Loucy (cell line): ENCODE data around the gene SLC35D3.

Experiments used
- H2AFZ ChIP-seq: fragments of 200-600 bp; sonication (generic); 2 replicates; pipeline ENCODE4 v1.6.0; 2016; ENCODE audit warnings: antibody characterized with exemption, mild to moderate bottlenecking, low read length, moderate library complexity
- H3F3A ChIP-seq: fragments of 200-600 bp; 2 replicates; pipeline ENCODE4 v1.6.0; 2016; ENCODE audit warnings: antibody characterized with exemption, low read depth, mild to moderate bottlenecking
- H3K27me3 ChIP-seq: fragments of 200-600 bp; sonication (generic); 2 replicates; pipeline ENCODE4 v1.6.1; 2014; ENCODE audit warnings: low read length, mild to moderate bottlenecking; ENCODE audit not compliant: insufficient read depth, poor library complexity, severe bottlenecking
- H3K36me3 ChIP-seq: fragments of 200-600 bp; sonication (generic); 2 replicates; pipeline ENCODE4 v1.6.1; 2016; ENCODE audit warnings: low read length; ENCODE audit not compliant: insufficient read depth
- H3K4me1 ChIP-seq: fragments of 200-600 bp; sonication (generic); 2 replicates; pipeline ENCODE4 v1.5.1; 2014; ENCODE audit warnings: low read length, mild to moderate bottlenecking; ENCODE audit not compliant: insufficient read depth, poor library complexity, severe bottlenecking
- H3K4me2 ChIP-seq: fragments of 200-600 bp; sonication (generic); 2 replicates; pipeline ENCODE4 v1.6.0; 2014; ENCODE audit warnings: antibody characterized with exemption, low read length, low read depth, mild to moderate bottlenecking; ENCODE audit not compliant: poor library complexity, severe bottlenecking
- H3K4me3 ChIP-seq: fragments of 200-600 bp; sonication (generic); 2 replicates; pipeline ENCODE4 v1.5.1; 2014; ENCODE audit warnings: low read length, mild to moderate bottlenecking, mixed read lengths; ENCODE audit not compliant: poor library complexity, severe bottlenecking
- H3K79me2 ChIP-seq: fragments of 200-600 bp; sonication (generic); 2 replicates; pipeline ENCODE4 v1.6.1; 2014; ENCODE audit warnings: low read length; ENCODE audit not compliant: insufficient read depth
- H3K9ac ChIP-seq: fragments of 200-600 bp; sonication (generic); 2 replicates; pipeline ENCODE4 v1.6.0; 2014; ENCODE audit warnings: mild to moderate bottlenecking, low read depth, low read length, moderate library complexity; ENCODE audit not compliant: poor library complexity, severe bottlenecking
- H3K9me2 ChIP-seq: fragments of 200-600 bp; sonication (generic); replicated peaks from 2 replicates; pipeline ENCODE4 v1.6.1; 2016; ENCODE audit warnings: low read depth, low read length, mixed read lengths
- H3K9me3 ChIP-seq: fragments of 200-600 bp; sonication (generic); 2 replicates; pipeline ENCODE4 v1.6.1; 2014; ENCODE audit warnings: mild to moderate bottlenecking, antibody characterized with exemption, low read length, low read depth; ENCODE audit not compliant: insufficient read depth
- H4K20me1 ChIP-seq: fragments of 200-600 bp; sonication (generic); 2 replicates; pipeline ENCODE4 v1.6.0; 2014; ENCODE audit warnings: antibody characterized with exemption, low read length, mild to moderate bottlenecking; ENCODE audit not compliant: insufficient read depth, poor library complexity, severe bottlenecking
- EZH2phosphoT487 ChIP-seq: fragments of 200-600 bp; IDR thresholded peaks from 2 replicates; pipeline ENCODE4 v1.6.1; 2018; ENCODE audit warnings: antibody characterized with exemption, mild to moderate bottlenecking, moderate library complexity, borderline replicate concordance
- TF ChIP-seq, protein P1 (sequence below): fragments of 200-600 bp; sonication (generic); conservative IDR thresholded peaks from 2 replicates; pipeline ENCODE4 v1.5.1; 2014; ENCODE audit warnings: mild to moderate bottlenecking, antibody characterized with exemption, low read length

SLC35D3 gene

GRCh38 chr6:136967876-136968752 is 46.0 kb downstream of the SLC35D3 start:
- Histone ChIP-seq H3K36me3 (no peaks in the 10 kb centered on the region), H4K20me1 (no peaks in the 10 kb centered on the region), H3K9ac (no peak overlapping the region), H3K4me1 (no peaks in the 10 kb centered on the region), H3K4me2 (no peak overlapping the region), H3K79me2 (no peaks in the 10 kb centered on the region), H3K9me3 (no peaks in the 10 kb centered on the region), H2AFZ (peak overlapping the region; percentile 61), H3K4me3 (no peak overlapping the region), H3K27me3 (no peaks in the 10 kb centered on the region), H3K9me2 (no peaks in the 10 kb centered on the region), H3F3A (no peaks in the 10 kb centered on the region)
- TF ChIP-seq, protein P1, sequence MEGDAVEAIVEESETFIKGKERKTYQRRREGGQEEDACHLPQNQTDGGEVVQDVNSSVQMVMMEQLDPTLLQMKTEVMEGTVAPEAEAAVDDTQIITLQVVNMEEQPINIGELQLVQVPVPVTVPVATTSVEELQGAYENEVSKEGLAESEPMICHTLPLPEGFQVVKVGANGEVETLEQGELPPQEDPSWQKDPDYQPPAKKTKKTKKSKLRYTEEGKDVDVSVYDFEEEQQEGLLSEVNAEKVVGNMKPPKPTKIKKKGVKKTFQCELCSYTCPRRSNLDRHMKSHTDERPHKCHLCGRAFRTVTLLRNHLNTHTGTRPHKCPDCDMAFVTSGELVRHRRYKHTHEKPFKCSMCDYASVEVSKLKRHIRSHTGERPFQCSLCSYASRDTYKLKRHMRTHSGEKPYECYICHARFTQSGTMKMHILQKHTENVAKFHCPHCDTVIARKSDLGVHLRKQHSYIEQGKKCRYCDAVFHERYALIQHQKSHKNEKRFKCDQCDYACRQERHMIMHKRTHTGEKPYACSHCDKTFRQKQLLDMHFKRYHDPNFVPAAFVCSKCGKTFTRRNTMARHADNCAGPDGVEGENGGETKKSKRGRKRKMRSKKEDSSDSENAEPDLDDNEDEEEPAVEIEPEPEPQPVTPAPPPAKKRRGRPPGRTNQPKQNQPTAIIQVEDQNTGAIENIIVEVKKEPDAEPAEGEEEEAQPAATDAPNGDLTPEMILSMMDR: peak; percentile 81
- no peak for TF ChIP-seq EZH2phosphoT487

DNA sequence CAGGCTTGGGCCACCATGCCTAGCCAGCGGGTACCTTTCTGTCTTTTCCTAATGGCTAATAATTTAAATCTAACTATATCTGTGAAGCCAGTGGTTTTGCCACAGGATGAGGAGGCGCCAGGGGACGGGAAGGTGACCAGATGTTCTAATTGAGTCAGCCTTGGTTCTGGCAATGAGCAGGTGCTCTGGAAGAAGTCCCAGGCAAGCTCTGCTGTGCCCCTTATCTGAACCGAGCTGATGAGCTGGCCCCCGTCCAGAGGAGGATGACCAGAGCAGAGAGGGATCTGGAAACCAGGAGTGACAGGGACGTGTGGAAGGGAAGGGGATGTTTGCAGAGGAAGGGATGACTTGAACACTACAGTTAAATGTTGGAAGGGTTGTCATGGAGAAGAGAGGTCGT is 46.7 kb downstream of the SLC35D3 start:
- H3K9me2 ChIP-seq: no peaks in the 10 kb centered on the region
- H3K9me3 ChIP-seq: no peaks in the 10 kb centered on the region
- no peak overlapping the region for H3K9ac ChIP-seq
- H3K4me3 ChIP-seq: no peak overlapping the region
- H3K36me3 ChIP-seq: no peaks in the 10 kb centered on the region
- H3K79me2 ChIP-seq: no peaks in the 10 kb centered on the region
- H3K27me3 ChIP-seq: peaks cover 5% of the 10 kb centered on the region
- TF ChIP-seq, protein P1: no peak
- TF ChIP-seq EZH2phosphoT487: no peak
- H2AFZ ChIP-seq: no peak overlapping the region
- H3K4me2 ChIP-seq: no peak overlapping the region
- H3F3A ChIP-seq: no peaks in the 10 kb centered on the region
- no peaks in the 10 kb centered on the region for H4K20me1 ChIP-seq
- H3K4me1 ChIP-seq: no peaks in the 10 kb centered on the region

GRCh38 chr6:136969433-136969832 is 47.3 kb downstream of the SLC35D3 start:
- Histone ChIP-seq H3K79me2 (no peaks in the 10 kb centered on the region), H4K20me1 (no peaks in the 10 kb centered on the region), H3K4me1 (no peaks in the 10 kb centered on the region), H3K9ac (no peak overlapping the region), H3K36me3 (no peaks in the 10 kb centered on the region), H2AFZ (no peak overlapping the region), H3K9me2 (no peaks in the 10 kb centered on the region), H3K4me2 (no peak overlapping the region), H3F3A (no peaks in the 10 kb centered on the region), H3K27me3 (peaks cover 7% of the 10 kb centered on the region), H3K9me3 (no peaks in the 10 kb centered on the region), H3K4me3 (no peak overlapping the region)
- TF ChIP-seq, protein P1: no peak
- TF ChIP-seq EZH2phosphoT487: no peak
